Esophagus muscularis mucosa (tissue), 3 donors: ENCODE data around the gene MRPL55.

Experiments used
- POLR2AphosphoS5 ChIP-seq, 2 donors: sonication (generic); formaldehyde crosslinking; IDR thresholded peaks; one replicate each; pipeline ENCODE4 v1.6.1; 2017; ENCODE audit warnings: antibody characterized with exemption in 2 of 2
- TF ChIP-seq, protein P1 (sequence below), 3 experiments: fragments of 200-600 bp in 2 of 3; fragments of 450-650 bp in 1 of 3; sonication (generic) in 2 of 3; IDR thresholded peaks; one replicate each; pipeline ENCODE4 v1.5.1; 2017 to 2019; ENCODE audit warnings: antibody characterized with exemption in 3 of 3, mild to moderate bottlenecking in 2 of 3, moderate library complexity in 1 of 3

- TF ChIP-seq, protein P1, sequence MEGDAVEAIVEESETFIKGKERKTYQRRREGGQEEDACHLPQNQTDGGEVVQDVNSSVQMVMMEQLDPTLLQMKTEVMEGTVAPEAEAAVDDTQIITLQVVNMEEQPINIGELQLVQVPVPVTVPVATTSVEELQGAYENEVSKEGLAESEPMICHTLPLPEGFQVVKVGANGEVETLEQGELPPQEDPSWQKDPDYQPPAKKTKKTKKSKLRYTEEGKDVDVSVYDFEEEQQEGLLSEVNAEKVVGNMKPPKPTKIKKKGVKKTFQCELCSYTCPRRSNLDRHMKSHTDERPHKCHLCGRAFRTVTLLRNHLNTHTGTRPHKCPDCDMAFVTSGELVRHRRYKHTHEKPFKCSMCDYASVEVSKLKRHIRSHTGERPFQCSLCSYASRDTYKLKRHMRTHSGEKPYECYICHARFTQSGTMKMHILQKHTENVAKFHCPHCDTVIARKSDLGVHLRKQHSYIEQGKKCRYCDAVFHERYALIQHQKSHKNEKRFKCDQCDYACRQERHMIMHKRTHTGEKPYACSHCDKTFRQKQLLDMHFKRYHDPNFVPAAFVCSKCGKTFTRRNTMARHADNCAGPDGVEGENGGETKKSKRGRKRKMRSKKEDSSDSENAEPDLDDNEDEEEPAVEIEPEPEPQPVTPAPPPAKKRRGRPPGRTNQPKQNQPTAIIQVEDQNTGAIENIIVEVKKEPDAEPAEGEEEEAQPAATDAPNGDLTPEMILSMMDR (IDR thresholded peaks at IDR 0.05): no peak
- TF ChIP-seq POLR2AphosphoS5 (IDR thresholded peaks at IDR 0.05): no peak
These were observed 8.1 kb downstream of the MRPL55 start for GRCh38 chr1:228100822-228101613.
